SK-N-MC (cell line): Measurements from ENCODE around the gene PET100.

Experiments used
- EZH2 ChIP-seq: fragments of 200-600 bp; sonication (generic); IDR thresholded peaks from one replicate; pipeline ENCODE4 v1.6.1; 2017; ENCODE audit warnings: antibody characterized with exemption
- FOXP2 ChIP-seq: optimal IDR thresholded peaks from 2 replicates; pipeline ENCODE3; 2011; ENCODE audit warnings: mild to moderate bottlenecking, moderate library complexity; ENCODE audit not compliant: insufficient read depth; ENCODE audit errors: extremely low read length, control extremely low read depth
- POLR2AphosphoS5 ChIP-seq: IDR thresholded peaks from 2 replicates; pipeline ENCODE4 v1.6.1; 2012; ENCODE audit warnings: mild to moderate bottlenecking, low read depth, low read length, borderline replicate concordance

DNA sequence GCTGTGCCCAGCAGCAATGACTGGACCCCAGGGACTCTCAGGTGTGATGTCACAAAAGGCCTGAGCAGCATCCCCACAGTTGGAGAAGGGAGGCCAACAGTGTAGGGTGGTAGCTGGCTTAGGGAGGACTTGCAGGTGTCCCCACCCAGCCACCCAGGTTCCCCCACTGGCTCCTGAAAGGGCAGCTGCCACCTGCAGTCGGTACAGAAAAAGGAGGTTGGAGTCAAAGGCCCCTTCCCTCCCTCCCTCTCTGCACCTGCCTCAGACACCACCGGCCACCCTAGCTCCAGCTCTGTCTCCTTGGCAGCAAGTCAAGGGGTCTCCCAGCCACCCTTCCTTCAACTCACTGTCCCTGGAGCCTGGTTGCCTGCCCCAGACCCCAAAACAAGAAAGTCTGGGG is 4.1 kb downstream of the PET100 start, which contains the start of gene PCP2:
- TF ChIP-seq POLR2AphosphoS5 (no peak; the same call in 1 of the 2 replicates), EZH2 (no peak), FOXP2 (no peak)
